NOMO-1 treated with DMSO at 0.1 percent for 48 hours (cell line): ENCODE results near the gene LHPP.

Experiments
- DNase-seq: peaks from one replicate; lab custom pipeline; 2025; ENCODE audit not compliant: unreplicated experiment; lab: John Stamatoyannopoulos, UW

The LHPP gene

GRCh38 chr10:124640538-124641231 lies 179.1 kb downstream of the LHPP start:
- DNase-seq = peak; percentile 44

- peak; percentile 78 for DNase-seq
Observed at GRCh38 chr10:124641282-124642087, 179.9 kb downstream of the LHPP start.

GRCh38 chr10:124642088-124642710 lies 180.6 kb downstream of the LHPP start:
- DNase-seq = no peak

- DNase-seq = no peak
Observed at GRCh38 chr10:124643330-124644009, 181.8 kb downstream of the LHPP start.

GRCh38 chr10:124644236-124644635 lies 182.6 kb downstream of the LHPP start:
- DNase-seq = no peak

GRCh38 chr10:124644771-124645415 lies 183.3 kb downstream of the LHPP start:
- no peak for DNase-seq

GRCh38 chr10:124645467-124646095 lies 184.0 kb downstream of the LHPP start:
- DNase-seq = no peak

GRCh38 chr10:124646483-124647352 lies 185.1 kb downstream of the LHPP start:
- DNase-seq = no peak

- DNase-seq = peak; percentile 91
Observed at GRCh38 chr10:124647421-124648130, 186.0 kb downstream of the LHPP start.

- no peak for DNase-seq
Observed at GRCh38 chr10:124648131-124648475, 186.5 kb downstream of the LHPP start.

GRCh38 chr10:124648738-124649137 lies 187.1 kb downstream of the LHPP start:
- peak; percentile 61 for DNase-seq

- DNase-seq = no peak
Observed at GRCh38 chr10:124649214-124649613, 187.6 kb downstream of the LHPP start.

- DNase-seq = no peak
Observed at GRCh38 chr10:124650263-124650662, 188.6 kb downstream of the LHPP start.

GRCh38 chr10:124650820-124651401 lies 189.3 kb downstream of the LHPP start:
- DNase-seq = no peak

GRCh38 chr10:124651402-124651891 lies 189.8 kb downstream of the LHPP start:
- no peak for DNase-seq

GRCh38 chr10:124652200-124652599 lies 190.6 kb downstream of the LHPP start:
- no peak for DNase-seq

GRCh38 chr10:124652701-124653100 lies 191.1 kb downstream of the LHPP start:
- DNase-seq = no peak

- no peak for DNase-seq
Observed at GRCh38 chr10:124653311-124653710, 191.7 kb downstream of the LHPP start.
